Activated CD4-positive, alpha-beta memory T cell treated with anti-CD3 and anti-CD28 coated beads for 36 hours (primary cell): Measurements from ENCODE around the gene CSGALNACT2. TPM values are rescaled to one million over a fixed set of nuclear protein-coding genes. Genes with fewer than 3 reads are reported as not detected.
A peak's percentile ranks its signal among the peaks of the same experiment; 100 is the strongest.

Source experiments
- CTCF ChIA-PET: fragments of 350-600 bp; sonication (Branson Sonifier 250); formaldehyde crosslinking; loops from one replicate; lab custom pipeline; 2021; ENCODE audit warnings: antibody characterized with exemption, inconsistent platforms; lab: Charles Lee
- POLR2A ChIA-PET: fragments of 350-600 bp; sonication (Branson Sonifier 250); formaldehyde crosslinking; loops from one replicate; lab custom pipeline; 2021; ENCODE audit warnings: antibody characterized with exemption; lab: Charles Lee
- DNase-seq: peaks from one replicate; pipeline ENCODE4 v3.0.0-alpha.2; 2020
- H3K27ac Mint-ChIP-seq: one replicate; pipeline ENCODE4 v1.8.0; 2021; ENCODE audit warnings: mixed read lengths
- H3K27me3 Mint-ChIP-seq: one replicate; pipeline ENCODE4 v1.8.0; 2021; ENCODE audit warnings: mixed read lengths
- H3K36me3 Mint-ChIP-seq: one replicate; pipeline ENCODE4 v1.8.0; 2021; ENCODE audit warnings: mixed read lengths
- H3K4me1 Mint-ChIP-seq: one replicate; pipeline ENCODE4 v1.8.0; 2021; ENCODE audit warnings: low read depth, mixed read lengths
- H3K4me3 Mint-ChIP-seq: one replicate; pipeline ENCODE4 v1.8.0; 2021; ENCODE audit warnings: mild to moderate bottlenecking, mixed read lengths
- H3K9me3 Mint-ChIP-seq: one replicate; pipeline ENCODE4 v1.8.0; 2021; ENCODE audit warnings: mixed read lengths
- intact Hi-C: fragments of 100-400 bp; cut with micrococcal nuclease; formaldehyde crosslinking; loops from one replicate; pipeline ENCODE4 v1.15.1; 2023
- total RNA-seq, 2 experiments: library from RNA; stranded (reverse); gene quantifications; one replicate each; pipeline ENCODE4 v1.2.3, GENCODE V29; 2021

CSGALNACT2 gene
- total RNA-seq, 2 experiments from 2014 or later: 30.2 to 32.3 TPM

DNA sequence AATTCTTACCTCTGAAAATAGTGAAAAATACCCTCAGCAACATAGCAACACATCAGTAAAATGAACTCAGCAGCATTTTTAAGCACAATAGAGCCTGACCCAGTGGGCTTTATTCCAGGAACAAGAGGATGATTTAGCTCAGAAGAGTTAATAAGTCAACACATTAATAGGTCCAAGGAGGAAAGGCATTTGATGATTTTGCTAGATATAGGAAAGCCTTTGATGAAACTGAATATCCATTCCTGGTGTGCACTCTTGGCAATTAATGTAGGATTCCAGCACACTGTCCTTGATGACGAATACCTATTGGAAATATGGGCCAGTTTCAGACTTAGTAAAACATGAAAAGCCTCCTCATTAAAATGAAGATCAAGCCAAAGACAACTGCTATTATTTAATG lies 86.1 kb downstream of the CSGALNACT2 start:
- POLR2A ChIA-PET: no interaction called here

DNA sequence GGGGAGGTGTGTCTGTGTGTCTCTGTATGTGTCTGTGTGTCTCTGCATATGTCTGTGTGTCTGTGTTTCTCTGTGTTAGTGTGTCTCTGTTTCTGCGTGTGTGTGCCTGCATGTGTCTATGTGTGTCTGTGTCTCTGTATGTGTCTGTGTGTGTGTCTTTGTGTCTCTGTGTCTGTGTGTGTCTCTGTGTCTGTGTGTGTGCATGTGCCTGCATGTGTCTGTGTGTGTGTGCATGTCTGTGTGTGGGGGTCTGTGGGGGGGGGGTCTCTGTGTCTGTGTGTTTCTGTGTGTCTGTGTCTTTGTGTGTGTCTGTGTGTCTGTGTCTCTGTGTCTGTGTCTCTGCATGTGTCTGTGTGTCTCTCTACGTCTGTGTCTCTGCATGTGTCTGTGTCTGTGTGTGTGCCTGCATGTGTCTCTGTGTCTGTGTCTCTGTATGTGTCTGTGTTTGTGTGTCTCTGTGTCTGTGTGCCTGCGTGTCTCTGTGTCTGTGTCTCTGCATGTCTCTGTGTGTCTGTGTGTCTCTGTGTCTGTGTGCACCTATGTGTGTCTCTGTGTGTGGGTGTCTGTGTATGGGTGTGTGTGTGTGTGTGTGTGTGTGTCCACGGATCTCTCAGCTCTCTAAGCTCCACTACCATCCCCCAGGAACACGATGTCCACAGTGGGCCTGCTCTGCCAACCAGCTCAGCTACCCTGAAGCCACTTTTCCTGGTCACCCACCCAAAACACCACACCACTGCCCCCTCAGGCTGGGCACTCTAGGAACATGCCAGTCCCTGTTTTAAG lies 87.0 kb downstream of the CSGALNACT2 start:
- intact Hi-C loops: no loop called here
- Mint-ChIP-seq H3K27ac (no peak overlapping the region), H3K4me3 (no peak overlapping the region), H3K27me3 (peaks cover 11% of the 10 kb centered on the region), H3K36me3 (no peaks in the 10 kb centered on the region), H3K4me1 (peaks cover 22% of the 10 kb centered on the region), H3K9me3 (no peaks in the 10 kb centered on the region)
- peak; percentile 6 for DNase-seq
- ChIA-PET CTCF (interaction anchor here (1.1 kb wide), 1 partner anchor 31 kb away, joined by 3 read pairs; no protein-coding TSS in a partner anchor), POLR2A (no interaction called here)

More for the DNA sequence above, 86.1 kb downstream of the CSGALNACT2 start:
- H3K9me3 Mint-ChIP-seq: no peaks in the 10 kb centered on the region
- peaks cover 11% of the 10 kb centered on the region for H3K27me3 Mint-ChIP-seq
- intact Hi-C loops: no loop called here
- H3K27ac Mint-ChIP-seq: no peak overlapping the region
- H3K4me3 Mint-ChIP-seq: no peak overlapping the region
- peaks cover 22% of the 10 kb centered on the region for H3K4me1 Mint-ChIP-seq
- CTCF ChIA-PET: interaction anchor here (0.6 to 4.0 kb wide), 3 partner anchors 19 to 31 kb away, joined by 3 to 18 read pairs (median 3); no protein-coding TSS in a partner anchor
- DNase-seq: no peak
- H3K36me3 Mint-ChIP-seq: no peaks in the 10 kb centered on the region

DNA sequence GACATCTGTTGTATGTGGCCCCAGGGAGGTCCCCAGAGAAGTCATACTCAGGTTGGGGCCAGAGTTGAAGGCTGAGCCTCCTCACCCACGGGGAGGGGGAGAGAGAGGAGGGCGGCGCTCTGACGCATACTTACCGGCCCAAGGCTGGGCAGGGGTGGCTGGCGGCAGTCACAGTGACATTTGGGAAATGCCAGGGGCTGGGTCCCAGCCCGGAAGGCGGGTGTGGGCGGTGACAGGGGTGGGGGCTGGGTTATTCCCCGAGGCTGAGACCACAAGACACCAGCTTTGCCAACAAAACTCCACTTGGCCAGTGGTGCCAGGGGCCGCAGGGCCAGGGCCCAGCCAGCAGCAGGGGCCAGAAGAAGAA lies 87.5 kb downstream of the CSGALNACT2 start:
- Mint-ChIP-seq H3K36me3 (no peaks in the 10 kb centered on the region), H3K27me3 (peaks cover 11% of the 10 kb centered on the region), H3K4me1 (peaks cover 23% of the 10 kb centered on the region), H3K9me3 (no peaks in the 10 kb centered on the region), H3K4me3 (no peak overlapping the region), H3K27ac (no peak overlapping the region)
- CTCF ChIA-PET: no interaction called here
- POLR2A ChIA-PET: no interaction called here
- peak; percentile 66 for DNase-seq
- intact Hi-C loops: no loop called here

DNA sequence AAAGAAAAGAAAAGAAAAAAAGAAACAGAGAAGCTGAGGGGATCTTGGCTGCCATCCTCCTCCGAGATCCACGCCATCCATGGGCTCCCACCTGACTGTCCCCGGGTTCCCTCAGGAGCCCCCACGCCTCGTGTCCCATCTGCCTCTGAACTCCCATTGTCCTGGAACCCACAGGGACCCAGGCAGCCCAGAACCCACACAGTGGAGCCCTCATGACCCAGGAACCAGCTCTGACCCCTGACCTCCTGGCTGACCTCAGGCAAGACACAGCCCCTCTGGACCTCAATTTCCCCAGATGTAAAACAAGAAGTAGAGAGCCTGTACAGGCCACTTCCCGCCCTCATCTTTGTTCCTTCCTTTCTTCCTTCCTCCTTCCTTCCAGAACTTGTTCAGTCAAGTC lies 88.2 kb downstream of the CSGALNACT2 start:
- H3K4me1 Mint-ChIP-seq: peaks cover 30% of the 10 kb centered on the region
- ChIA-PET POLR2A (no interaction called here), CTCF (no interaction called here)
- intact Hi-C loops: no loop called here
- peaks cover 11% of the 10 kb centered on the region for H3K27me3 Mint-ChIP-seq
- no peak overlapping the region for H3K27ac Mint-ChIP-seq
- H3K9me3 Mint-ChIP-seq: no peaks in the 10 kb centered on the region
- H3K36me3 Mint-ChIP-seq: no peaks in the 10 kb centered on the region
- DNase-seq: peak; percentile 8
- no peak overlapping the region for H3K4me3 Mint-ChIP-seq

DNA sequence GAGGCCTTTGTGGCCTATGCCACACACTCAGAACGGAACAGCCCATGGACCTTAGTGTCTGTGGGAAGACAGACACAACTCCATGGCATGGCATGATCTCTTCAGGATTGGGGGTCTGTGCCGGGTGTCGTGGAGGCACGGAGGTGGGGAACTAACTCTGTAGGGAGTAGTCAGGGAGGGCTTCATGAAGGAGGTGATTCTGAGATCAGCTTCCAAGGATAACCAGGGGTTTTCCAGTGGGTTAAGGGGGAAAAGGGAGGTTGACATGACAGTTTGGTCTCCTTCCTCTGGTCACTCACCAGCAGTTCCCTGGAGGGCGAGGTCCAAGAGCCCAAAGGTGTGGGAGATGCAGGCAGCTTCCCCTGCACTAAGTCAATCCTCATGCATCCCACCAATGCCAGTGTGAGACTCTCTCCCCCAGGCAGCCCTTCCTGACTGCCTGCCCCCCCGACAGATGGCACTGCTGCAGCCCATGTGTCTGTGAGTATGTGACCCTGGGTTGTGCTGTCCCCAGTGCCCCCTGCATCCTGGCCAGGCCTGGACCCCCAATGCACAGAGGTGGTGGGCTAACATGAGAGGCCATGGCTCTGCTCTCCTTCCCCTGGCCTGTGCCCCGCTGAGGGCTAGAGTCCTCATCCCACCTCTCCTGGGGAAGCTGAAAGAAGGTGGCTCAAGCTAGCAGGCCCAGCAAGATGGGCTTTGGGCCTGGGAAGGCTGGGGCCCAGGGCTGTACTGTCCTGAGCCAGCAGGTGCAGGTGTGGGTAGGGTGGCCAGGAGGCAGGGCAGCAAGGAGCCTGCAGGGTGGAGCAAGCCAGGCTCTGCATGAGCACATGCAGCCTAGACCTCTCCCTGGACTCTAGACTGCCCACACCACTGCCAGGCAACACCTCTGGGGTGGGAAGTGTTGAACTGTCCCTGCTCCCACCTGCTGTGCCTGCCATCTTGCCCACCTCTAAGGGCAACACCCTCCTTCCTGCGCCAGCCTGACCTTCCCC lies 88.9 kb downstream of the CSGALNACT2 start:
- intact Hi-C loops: no loop called here
- no peaks in the 10 kb centered on the region for H3K9me3 Mint-ChIP-seq
- no peak overlapping the region for H3K27ac Mint-ChIP-seq
- ChIA-PET CTCF (no interaction called here), POLR2A (no interaction called here)
- DNase-seq: peak; percentile 7
- no peaks in the 10 kb centered on the region for H3K36me3 Mint-ChIP-seq
- H3K4me3 Mint-ChIP-seq: no peak overlapping the region
- H3K27me3 Mint-ChIP-seq: peaks cover 11% of the 10 kb centered on the region
- peaks cover 35% of the 10 kb centered on the region for H3K4me1 Mint-ChIP-seq

DNA sequence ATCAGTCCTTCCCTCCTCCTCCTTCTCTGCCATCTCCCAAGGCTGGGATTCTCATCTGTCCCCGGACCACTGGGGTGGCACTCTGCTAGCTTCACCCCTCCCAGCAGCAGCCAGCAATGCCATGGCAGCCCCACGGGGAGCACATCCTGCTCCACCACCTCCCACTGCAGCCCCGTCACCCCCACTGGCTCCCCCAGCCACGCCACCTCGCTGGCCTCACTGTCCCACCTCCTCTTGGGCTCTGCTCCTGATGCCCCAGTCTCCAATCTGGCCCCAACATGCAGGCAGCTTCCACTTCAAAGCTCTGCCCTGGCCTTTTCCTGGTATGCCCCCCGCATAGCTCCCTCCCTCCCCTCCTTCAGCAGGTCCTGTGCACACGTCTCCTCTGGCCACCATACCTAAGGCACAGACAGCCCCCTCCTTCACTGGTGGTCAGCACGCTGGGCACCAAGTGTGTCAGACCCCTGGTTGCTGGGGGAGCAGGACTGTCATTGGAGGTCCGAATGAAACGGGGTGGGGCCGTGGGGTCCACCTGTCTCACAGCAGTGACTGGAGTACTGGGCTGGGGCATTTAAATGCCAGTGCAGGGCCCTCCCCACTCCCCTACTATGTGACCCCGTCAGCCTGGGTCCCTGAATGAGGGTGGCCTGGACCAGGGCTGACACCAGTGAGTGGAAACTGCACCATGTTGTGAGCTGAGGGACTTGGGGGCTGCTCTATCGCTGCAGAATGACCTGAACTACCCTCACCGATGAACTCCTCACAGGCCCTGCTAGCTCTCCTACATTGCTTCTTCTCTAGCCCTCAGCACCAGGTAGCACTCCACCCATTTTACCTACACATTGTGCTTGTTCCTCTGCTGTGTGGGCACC lies 89.9 kb downstream of the CSGALNACT2 start:
- DNase-seq: peak; percentile 3
- H3K36me3 Mint-ChIP-seq: no peaks in the 10 kb centered on the region
- peaks cover 11% of the 10 kb centered on the region for H3K27me3 Mint-ChIP-seq
- intact Hi-C loops: no loop called here
- peak overlapping the region; percentile 69 for H3K4me3 Mint-ChIP-seq
- H3K4me1 Mint-ChIP-seq: peaks cover 35% of the 10 kb centered on the region
- CTCF ChIA-PET: interaction anchor here (0.9 kb wide), 1 partner anchor 23 kb away, joined by 4 read pairs; no protein-coding TSS in a partner anchor
- POLR2A ChIA-PET: no interaction called here
- H3K27ac Mint-ChIP-seq: no peak overlapping the region
- no peaks in the 10 kb centered on the region for H3K9me3 Mint-ChIP-seq

DNA sequence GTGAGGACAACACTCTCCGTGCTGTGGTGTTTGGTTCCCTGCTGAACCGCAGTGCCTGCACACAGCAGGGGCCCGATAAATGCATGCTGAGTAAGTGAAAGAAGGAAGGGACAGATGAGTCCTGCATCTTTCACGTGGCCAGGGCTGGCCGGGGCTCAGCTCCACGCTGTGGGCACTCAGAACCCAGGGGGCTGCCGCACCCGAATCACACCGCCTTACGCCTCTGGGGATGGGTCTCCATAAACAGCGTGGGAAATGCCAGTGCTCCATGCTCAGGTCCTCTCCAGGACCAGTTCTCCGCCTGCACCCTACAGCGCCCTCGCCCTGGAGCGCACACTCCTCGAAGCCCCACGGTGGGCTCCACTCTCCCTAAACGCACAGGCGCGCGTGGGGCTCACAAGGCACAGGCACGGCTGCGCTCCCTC lies 90.5 kb downstream of the CSGALNACT2 start:
- Mint-ChIP-seq H3K4me1 (peaks cover 35% of the 10 kb centered on the region), H3K27ac (no peak overlapping the region), H3K4me3 (peak overlapping the region; percentile 69), H3K36me3 (no peaks in the 10 kb centered on the region), H3K27me3 (peaks cover 11% of the 10 kb centered on the region), H3K9me3 (no peaks in the 10 kb centered on the region)
- ChIA-PET CTCF (interaction anchor here (0.9 kb wide), 1 partner anchor 24 kb away, joined by 4 read pairs; no protein-coding TSS in a partner anchor), POLR2A (no interaction called here)
- intact Hi-C loops: no loop called here
- DNase-seq: peak; percentile 22

DNA sequence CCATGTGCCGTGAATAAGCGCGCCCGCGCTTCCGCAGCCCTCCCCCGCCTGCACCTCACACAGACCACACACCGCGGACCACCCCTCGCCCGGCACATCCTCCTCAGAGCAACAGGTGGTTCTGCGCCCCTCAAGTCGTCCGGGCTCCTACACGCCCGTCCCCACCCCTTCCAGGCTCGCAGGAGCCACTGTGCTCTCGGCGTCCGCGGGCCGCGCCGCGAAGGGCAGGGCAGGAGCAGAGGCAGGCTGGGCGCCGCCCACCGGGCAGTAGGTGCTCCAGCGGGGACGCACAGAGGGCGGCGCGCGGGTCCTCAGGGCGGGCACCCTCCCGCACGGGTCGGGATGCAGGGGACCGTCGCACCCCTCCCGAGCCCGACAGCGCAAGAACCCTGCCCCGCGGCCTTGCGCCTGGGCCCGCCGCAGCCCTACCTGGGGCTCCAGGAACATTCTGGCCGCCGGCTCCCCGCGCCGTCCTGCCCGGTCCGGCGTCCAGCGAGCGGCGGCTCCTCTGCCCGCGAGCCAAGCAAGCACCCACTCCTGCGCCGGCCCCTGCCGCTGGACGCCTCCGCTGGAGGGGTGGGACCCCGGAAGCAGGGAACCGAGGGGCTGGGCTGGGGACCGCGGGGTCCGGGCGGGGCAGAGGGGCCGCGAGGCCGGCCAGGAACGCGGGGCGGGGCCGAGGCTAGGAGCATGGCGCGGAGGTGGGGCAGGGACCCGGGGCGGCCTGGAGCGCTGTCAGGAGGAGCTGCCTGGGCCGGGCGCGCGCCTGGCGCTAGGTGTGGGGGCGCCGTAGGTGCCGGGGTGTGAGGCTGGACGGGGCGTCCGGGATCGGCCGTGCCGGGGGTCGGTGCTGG lies 91.2 kb downstream of the CSGALNACT2 start:
- DNase-seq: peak; percentile 46
- intact Hi-C loops: loop anchor here (2.0 kb wide), 1 partner anchor 19 kb away; no protein-coding TSS in a partner anchor
- Mint-ChIP-seq H3K9me3 (no peaks in the 10 kb centered on the region), H3K4me3 (peak overlapping the region; percentile 69), H3K27me3 (peaks cover 11% of the 10 kb centered on the region), H3K36me3 (no peaks in the 10 kb centered on the region), H3K4me1 (peaks cover 35% of the 10 kb centered on the region), H3K27ac (no peak overlapping the region)
- CTCF ChIA-PET: no interaction called here
- POLR2A ChIA-PET: interaction anchor here (0.6 kb wide), 1 partner anchor 19 kb away, joined by 3 read pairs; no protein-coding TSS in a partner anchor

DNA sequence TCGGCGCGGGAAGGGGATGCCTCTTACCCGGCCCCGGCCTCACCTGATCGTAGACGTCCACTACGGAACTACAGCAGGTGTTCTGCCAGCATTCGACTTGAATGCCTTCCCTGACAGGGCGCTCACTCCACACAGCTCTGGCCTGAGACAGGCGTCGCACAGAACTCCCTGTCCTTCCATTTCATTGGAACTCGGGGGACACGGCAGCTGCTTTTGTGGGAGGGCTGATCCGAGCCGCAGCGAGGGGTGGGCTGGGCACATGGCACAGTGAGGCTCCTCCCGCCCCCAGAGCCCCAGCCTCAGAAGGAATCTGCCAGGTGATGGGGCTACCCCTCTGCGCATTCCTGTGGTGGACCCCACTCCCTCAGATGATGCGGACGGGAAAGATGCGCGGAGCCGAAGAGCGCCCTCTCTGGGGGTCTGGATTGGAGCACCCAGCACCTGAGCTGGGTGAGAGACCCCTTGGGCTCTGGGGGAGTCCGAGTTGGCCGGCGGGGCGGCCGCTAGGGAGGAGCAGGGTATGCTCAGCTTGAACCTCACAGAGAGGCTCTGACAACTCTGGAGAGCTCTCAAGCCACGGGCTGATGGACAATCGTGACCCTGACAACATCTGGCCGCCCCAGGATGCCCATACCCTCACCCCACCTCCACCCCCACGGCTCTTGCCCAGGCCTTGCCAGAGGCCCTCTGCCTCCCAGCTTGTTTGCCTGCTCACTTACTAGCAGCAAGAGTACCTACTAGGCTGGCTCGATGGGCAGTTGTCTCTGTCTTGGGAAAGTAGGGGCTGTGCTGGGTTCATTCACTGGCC lies 92.1 kb downstream of the CSGALNACT2 start:
- H3K36me3 Mint-ChIP-seq: no peaks in the 10 kb centered on the region
- peaks cover 11% of the 10 kb centered on the region for H3K27me3 Mint-ChIP-seq
- no peak overlapping the region for H3K4me3 Mint-ChIP-seq
- POLR2A ChIA-PET: interaction anchor here (0.6 kb wide), 1 partner anchor 18 kb away, joined by 3 read pairs; no protein-coding TSS in a partner anchor
- CTCF ChIA-PET: interaction anchor here (0.6 to 1.2 kb wide), 2 partner anchors 28 to 37 kb away, joined by 3 to 5 read pairs; no protein-coding TSS in a partner anchor
- H3K9me3 Mint-ChIP-seq: no peaks in the 10 kb centered on the region
- H3K27ac Mint-ChIP-seq: no peak overlapping the region
- H3K4me1 Mint-ChIP-seq: peaks cover 30% of the 10 kb centered on the region
- intact Hi-C loops: loop anchor here (2.0 kb wide), 1 partner anchor 18 kb away; no protein-coding TSS in a partner anchor
- peak; percentile 7 for DNase-seq
